Stimulated activated naive CD8-positive, alpha-beta T cell treated with anti-CD3 and anti-CD28 coated beads, Interleukin-15, Interleukin-2, amounts not matched to agents 100 U/mL and 50 U/mL, for 24 hours (primary cell): ENCODE data around the gene MAG.

ENCODE experiments used
- ATAC-seq: fragments of 150-1000 bp; cut with Tn5 transposase; one replicate; pipeline ENCODE4 v1.10.0; 2021
- DNase-seq: peaks from one replicate; pipeline ENCODE4 v3.0.0; 2021

Gene MAG

DNA sequence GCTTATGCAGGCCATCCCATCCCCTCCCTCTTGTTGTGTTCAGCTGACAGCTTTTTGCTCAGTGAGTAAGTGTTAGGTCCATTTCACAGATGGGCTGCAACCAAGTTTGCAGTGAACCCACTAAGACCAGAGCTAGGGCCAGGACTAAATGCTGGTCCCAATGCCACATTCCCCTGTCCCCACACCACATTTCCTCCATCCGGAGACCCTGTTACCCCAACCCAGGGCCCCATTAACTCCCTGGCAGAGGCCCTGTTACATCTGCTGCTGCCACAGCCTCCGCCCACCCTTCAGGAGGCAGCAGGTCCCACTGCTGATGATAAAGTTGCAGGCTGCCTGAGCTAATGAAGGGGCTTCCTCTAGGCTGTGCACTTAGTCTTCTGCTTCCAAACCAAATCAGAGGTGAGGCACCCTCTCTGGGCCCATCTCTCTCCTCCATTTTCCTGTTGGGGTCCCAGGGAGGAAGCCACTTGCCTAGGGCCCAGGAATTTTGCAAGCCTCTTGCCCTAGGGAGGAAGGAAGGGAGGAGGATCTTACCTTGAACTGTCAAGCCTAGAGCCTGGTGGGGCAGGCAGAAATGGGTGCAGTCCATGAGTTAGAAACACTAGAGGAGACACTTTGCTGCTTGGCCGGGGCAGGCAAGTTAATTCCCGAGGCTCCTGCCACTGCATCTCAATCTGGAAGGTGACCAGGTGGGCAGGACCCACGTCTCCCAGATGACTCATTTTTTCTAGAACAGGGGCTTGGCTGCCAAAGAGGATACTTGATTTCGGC is 26.6 kb upstream of the MAG start:
- no peak for ATAC-seq

GRCh38 chr19:35265900-35266519 is 26.0 kb upstream of the MAG start:
- no peak for ATAC-seq

More for the DNA sequence above, 26.6 kb upstream of the MAG start:
- DNase-seq = no peak

DNA sequence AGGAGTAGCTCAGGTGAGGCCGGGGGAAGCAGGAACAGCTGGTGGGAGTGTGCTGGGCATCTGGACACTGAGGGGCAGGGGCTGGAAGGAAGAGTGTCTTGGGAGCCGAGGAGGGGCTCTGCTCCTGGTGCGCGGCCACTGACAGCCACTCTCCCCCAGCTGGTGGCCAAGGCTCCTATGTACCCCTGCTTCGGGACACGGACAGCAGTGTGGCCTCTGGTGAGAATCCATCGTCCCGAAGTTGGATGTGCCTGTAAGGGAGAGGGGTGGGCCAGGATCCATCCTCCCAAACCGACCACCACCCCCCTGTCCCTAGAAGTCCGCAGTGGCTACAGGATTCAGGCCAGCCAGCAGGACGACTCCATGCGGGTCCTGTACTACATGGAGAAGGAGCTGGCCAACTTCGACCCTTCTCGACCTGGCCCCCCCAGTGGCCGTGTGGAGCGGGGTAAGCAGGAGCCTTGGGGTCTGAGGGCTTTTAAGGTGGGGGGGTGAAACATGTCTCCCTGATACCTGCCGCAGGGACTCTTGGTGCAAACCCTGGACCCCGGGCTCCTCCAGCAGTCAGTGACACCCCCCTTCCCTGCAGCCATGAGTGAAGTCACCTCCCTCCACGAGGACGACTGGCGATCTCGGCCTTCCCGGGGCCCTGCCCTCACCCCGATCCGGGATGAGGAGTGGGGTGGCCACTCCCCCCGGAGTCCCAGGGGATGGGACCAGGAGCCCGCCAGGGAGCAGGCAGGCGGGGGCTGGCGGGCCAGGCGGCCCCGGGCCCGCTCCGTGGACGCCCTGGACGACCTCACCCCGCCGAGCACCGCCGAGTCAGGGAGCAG is 25.2 kb upstream of the MAG start:
- ATAC-seq (no peak), DNase-seq (no peak)

More at GRCh38 chr19:35265900-35266519, 26.0 kb upstream of the MAG start:
- DNase-seq = no peak

DNA sequence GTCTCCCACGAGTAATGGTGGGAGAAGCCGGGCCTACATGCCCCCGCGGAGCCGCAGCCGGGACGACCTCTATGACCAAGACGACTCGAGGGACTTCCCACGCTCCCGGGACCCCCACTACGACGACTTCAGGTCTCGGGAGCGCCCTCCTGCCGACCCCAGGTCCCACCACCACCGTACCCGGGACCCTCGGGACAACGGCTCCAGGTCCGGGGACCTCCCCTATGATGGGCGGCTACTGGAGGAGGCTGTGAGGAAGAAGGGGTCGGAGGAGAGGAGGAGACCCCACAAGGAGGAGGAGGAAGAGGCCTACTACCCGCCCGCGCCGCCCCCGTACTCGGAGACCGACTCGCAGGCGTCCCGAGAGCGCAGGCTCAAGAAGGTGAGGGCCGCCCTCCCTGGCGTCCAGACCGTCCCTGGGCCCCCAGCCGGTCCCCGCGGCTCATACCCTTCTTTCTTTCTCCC is 24.6 kb upstream of the MAG start:
- DNase-seq (peak; percentile 56), ATAC-seq (no peak)

DNA sequence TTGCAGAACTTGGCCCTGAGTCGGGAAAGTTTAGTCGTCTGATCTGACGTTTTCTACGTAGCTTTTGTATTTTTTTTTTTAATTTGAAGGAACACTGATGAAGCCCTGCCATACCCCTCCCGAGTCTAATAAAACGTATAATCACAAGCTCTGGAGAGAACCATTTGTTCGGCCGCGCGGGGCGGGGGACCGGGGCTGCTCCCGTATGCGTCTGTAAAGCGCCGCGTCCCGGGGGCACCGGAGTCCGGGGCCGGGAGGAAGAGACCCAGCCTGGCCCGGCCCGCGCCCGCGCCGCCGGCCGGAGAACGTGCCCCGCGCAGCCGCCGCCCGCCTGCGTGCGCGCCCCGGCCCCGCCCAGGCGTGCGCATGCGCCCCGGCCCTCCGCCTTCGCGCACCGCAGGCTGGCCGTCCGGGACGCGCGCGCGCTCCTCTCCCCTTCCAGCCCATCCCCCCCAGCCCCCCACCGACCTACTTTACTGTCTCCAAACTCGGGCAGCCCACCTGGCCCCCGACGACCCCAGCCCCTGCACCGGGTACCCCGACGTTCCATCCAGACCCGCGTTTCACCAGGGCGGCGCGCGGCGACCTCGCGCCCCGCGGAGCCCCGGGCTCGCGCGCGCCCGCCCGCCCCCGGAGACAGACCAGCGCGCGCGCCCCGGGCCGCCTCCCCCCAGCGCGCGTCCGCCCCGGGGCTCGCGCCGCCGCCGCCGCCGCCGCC is 24.0 kb upstream of the MAG start:
- ATAC-seq (peak; percentile 62), DNase-seq (peak; percentile 85)

GRCh38 chr19:35268536-35269437 is 23.2 kb upstream of the MAG start, which contains the start of gene USF2:
USF2 (plus strand) TSS chr19:35268962; CDS start chr19:35269102, 140 bp downstream.
- ATAC-seq (peak; percentile 22), DNase-seq (peak; percentile 75)

- ATAC-seq = peak; percentile 62
- DNase-seq = peak; percentile 86
Measured at GRCh38 chr19:35269438-35270117, 22.4 kb upstream of the MAG start.

DNA sequence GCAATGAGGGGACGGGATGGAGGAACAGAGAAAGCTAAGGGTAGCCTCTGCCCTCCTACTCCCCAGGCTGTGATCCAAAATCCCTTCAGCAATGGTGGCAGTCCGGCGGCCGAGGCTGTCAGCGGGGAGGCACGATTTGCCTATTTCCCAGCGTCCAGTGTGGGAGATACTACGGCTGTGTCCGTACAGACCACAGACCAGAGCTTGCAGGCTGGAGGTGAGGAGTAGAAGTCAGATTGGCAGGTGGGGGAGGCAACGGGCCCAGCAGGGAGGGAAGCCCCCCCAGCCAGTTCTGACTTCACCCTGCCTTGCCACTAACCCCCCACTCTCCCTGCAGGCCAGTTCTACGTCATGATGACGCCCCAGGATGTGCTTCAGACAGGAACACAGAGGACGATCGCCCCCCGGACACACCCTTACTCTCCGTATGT is 21.6 kb upstream of the MAG start:
- DNase-seq (no peak), ATAC-seq (no peak)

DNA sequence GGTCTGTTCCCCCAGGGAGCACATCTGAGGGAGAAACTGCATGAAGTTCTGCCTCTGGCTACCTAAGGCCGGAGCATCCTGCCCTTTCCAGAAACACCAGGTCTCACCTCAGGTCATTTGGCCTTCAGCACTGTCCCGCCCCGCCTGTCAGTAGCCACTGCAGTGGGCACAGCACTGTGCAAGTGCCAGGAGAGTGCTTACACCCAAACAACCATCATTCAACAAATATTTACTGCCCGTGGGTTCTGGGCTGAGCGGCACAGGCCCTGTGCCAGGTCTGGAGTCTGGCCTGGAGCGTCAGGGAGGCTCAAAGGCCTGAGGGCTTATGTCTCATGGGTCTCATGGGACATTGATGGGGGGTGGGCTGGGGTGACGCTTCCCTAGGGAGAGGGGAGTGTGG is 20.4 kb upstream of the MAG start:
- DNase-seq = no peak
- no peak for ATAC-seq

DNA sequence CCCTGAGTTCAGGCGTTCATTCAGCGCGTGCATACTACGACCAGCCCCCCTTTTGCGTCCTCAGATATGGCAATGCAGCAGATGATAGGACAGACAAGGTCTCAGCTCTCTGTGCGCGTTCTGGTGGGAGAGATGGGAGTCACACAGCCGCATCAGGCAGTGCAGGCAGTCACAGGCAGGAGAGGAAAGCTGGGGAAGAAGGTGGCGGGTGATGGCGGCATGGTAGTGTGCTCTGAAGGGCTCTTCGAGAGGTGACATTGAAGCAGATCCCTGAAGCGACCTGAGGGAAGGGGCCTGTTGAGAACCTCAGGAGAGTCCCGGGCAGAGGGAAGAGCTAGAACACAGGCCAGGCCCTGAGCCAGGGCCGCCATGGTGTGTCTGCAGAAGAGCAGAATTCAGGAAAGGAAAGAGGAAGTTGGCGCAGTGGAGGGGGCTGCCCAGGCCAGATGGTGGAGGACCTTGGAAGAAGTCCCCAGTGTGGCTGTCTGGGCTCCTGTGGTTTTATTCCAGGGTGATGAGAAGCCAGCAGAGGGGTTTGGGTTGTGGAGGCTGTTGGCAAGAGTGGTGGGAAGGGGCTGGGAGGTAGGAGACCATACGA is 19.7 kb upstream of the MAG start:
- ATAC-seq (no peak), DNase-seq (no peak)

DNA sequence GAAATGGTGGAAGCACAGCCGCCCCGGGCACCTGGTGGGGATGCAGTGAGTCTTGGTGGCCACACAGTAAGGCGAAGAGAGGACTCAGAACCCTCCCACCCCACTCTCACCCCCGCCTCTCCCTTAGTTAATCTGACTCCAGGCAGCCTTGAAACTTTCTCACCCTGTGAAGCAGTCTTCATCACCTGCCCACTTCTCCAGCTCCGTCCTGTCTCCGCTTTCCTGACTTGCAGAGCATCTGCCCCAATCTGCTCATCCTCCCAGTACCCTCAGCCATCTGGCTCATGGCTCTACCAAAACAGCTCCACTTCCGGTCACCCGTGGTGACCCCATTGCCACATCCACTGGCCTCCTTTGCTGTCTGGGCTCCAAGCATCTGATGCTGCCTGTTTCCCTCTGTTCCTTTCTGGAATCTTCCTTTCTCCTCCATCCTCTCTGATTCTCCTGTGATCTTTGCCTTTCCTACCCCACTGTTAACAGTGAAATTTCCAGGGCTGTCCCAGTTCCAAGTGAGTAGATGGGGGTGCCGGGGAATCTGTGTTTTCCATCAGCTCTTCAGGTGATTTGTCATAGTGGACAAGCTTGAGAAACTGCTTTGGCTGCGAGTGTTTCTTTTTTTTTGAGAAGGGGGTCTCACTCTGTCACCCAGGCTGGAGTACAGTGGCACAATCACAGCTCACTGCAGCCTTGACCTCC is 18.9 kb upstream of the MAG start:
- ATAC-seq (no peak), DNase-seq (no peak)

DNA sequence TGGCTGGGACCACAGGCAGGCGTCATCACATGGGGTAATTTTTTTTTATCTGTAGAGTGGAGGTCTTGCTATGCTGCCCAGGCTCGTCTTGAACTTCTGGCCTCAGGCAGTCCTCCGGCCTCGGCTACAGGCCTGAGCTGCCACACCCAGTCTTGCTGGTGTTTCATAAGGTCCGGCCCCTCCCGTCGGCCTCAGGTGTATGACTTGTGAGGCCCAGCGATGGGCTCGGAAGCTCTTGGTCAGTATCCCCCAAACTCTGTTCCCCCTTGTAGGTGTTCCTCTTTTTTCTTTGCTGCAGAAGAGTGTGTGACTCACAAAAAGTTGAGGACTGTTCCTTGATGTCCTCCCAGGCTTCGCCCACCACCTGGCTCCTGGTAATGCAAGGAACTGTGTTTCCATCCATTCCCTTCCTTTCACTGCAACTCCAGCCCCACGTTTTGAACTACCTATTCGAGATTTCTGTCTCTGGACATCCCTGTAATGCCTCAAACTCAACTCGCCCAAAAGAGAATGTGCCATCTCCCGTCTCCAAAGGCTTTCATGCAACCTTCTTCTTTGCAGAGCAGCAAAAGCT is 18.2 kb upstream of the MAG start:
- ATAC-seq (no peak), DNase-seq (no peak)

DNA sequence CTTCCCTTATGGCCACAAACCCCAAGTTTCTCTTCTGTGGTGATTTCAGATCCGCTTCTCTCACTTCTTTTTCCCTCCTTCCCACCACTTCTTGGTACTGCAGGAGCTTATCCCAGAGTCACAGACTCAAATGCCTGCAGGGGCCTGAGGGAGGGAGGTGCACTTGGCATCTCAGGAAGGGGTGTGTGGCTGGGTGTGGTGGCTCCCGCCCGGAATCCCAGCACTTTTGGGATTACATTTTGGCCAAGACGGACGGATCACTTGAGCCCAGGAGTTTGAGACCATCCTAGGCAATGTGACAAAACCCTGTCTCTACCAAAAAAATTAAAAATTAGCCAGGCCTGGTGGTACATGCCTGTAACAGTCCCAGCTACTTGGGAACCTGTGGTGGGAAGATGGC is 17.6 kb upstream of the MAG start:
- no peak for DNase-seq
- ATAC-seq = no peak

DNA sequence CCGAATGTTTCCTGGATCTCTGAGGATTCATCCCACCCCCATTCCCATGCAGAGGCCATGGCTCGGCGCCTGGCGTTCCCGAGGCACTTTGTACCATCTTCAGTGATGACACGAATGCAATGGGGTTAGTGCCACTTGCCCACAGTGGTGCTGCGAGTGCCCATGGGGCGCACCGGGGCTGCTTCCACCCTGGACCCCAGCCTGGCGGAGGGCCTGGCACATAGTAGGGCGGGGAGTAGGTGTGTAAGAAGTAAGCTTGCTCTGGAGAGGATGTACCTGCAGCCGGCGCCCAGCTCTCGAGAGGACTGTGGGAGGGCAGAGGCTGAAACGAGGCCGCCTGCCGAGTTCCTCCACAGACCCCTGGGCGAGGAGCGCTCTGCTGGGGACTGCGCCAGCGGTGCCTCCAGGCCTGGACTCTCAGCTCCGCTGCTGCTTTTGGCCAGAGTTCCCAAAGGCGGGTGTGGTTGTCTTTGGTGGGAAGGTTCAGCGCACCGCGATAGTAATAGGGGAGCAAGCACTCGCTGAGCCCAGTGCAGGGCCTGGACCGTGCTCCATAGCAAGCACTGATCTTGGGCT is 15.2 kb upstream of the MAG start:
- DNase-seq = no peak
- no peak for ATAC-seq

- ATAC-seq (no peak), DNase-seq (no peak)
Measured at GRCh38 chr19:35278578-35279284, 13.2 kb upstream of the MAG start.

DNA sequence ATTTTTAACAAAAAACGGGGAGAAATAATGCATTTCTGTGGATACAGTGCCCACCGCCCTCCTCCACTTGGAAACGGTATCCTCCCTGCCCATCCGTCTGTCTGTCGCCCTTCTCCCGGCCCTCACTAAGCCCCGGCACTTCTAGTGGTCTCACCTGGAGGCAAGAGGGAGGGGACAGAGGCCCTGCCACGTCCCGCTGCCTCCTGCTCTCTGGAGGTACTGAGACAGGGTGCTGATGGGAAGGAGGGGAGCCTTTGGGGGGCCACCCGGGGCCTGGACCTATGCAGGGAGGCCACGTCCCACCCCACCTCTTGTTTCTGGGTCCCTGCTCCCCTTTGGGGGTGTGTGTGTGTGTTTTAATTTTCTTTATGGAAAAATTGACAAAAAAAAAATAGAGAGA is 12.6 kb upstream of the MAG start:
- ATAC-seq = no peak
- no peak for DNase-seq

DNA sequence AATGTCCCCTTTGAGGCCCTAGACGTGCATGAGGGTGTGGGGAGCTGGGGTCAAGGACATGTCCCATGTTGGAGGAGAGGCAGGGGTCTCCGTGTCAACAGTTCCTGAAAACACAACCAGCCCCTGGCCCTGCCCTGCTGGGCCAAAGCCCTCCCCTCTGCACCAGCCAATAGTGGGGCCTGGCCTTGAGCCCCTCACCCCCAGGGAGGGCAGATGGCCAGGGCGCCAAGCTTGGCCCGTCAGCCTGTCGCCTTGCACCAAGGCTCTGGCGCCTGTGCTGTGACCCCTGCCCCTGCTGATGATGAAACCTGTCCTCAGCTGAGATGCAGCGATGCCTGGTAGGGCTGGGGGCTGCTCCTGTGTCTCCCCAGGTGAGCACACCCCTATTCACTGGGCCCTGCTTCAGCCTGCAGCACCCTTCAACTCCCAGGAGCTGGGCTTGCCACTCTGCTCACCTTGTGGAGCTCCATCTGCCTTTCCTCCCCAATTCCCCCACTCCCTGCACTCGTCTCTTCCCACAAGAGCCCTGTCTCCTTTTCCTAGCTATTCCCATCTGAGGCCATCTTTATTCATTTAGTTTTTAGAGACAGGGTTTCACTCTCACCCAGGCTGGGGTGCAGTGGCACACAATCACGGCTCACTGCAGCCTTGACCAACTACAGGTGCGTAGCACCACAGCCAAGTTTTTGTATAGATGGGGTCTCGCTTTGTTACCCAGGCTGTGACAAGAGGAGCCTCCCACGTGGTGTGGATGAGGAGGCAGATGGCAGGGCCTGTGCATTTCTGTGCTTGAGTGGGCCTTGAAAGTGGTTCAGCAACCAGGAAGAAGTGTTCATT is 11.8 kb upstream of the MAG start:
- ATAC-seq (no peak), DNase-seq (no peak)
